Measurements from ENCODE around the gene HDAC6. TPM values are rescaled to one million over a fixed set of nuclear protein-coding genes. Genes with fewer than 3 reads are reported as not detected.

The HDAC6 gene
- total and polyA plus RNA-seq, 8 donors: 24.9 to 132 (median 31.7) TPM

GRCh38 chrX:48784726-48785125 lies 17.1 kb upstream of the HDAC6 start:
- no peak for TF ChIP-seq CTCF (IDR thresholded peaks at IDR 0.05)
- H3K36me3 ChIP-seq: no peaks in the 10 kb centered on the region
- ATAC-seq (no peak), FAIRE-seq (no peak), DNase-seq (no peak)
- H3K27ac ChIP-seq: no peak overlapping the region
- intact Hi-C loops (cut with DNase I): no loop called here
- H3K4me1 ChIP-seq: no peaks in the 10 kb centered on the region
- no peaks in the 10 kb centered on the region for H3K9me3 ChIP-seq
- no peak overlapping the region for H3K4me3 ChIP-seq
- 39 to 51% methylated on average over 3 of the region's 3 CpGs for WGBS, 2 donors
- peaks cover 0 to 10% (median 0%) of the 10 kb centered on the region in 4 donors for H3K27me3 ChIP-seq

GRCh38 chrX:48785186-48785539 lies 16.7 kb upstream of the HDAC6 start:
- H3K27me3 ChIP-seq: peaks cover 0 to 9% (median 0%) of the 10 kb centered on the region in 4 donors
- 85 to 92% methylated on average over 1 of the region's 1 CpG for WGBS, 2 donors

GRCh38 chrX:48785540-48786214 lies 16.2 kb upstream of the HDAC6 start:
- peaks cover 0 to 7% (median 0%) of the 10 kb centered on the region in 4 donors for H3K27me3 ChIP-seq
- intact Hi-C loops (cut with DNase I): no loop called here
- ATAC-seq (no peak), DNase-seq (no peak), FAIRE-seq (no peak)
- no peak overlapping the region for H3K27ac ChIP-seq
- no peaks in the 10 kb centered on the region for H3K36me3 ChIP-seq
- H3K9me3 ChIP-seq: no peaks in the 10 kb centered on the region
- WGBS, 2 donors: 66 to 73% methylated on average over 16 of the region's 16 CpGs
- no peak overlapping the region for H3K4me3 ChIP-seq
- H3K4me1 ChIP-seq: no peaks in the 10 kb centered on the region
- TF ChIP-seq CTCF (IDR thresholded peaks at IDR 0.05): no peak

More at GRCh38 chrX:48785186-48785539, 16.7 kb upstream of the HDAC6 start:
- Histone ChIP-seq H3K36me3 (no peaks in the 10 kb centered on the region), H3K9me3 (no peaks in the 10 kb centered on the region), H3K4me3 (no peak overlapping the region), H3K4me1 (no peaks in the 10 kb centered on the region), H3K27ac (no peak overlapping the region)
- intact Hi-C loops (cut with DNase I): no loop called here
- TF ChIP-seq CTCF (IDR thresholded peaks at IDR 0.05): no peak
- no peak for ATAC-seq
- no peak for FAIRE-seq
- no peak for DNase-seq

GRCh38 chrX:48786341-48786800 lies 15.5 kb upstream of the HDAC6 start, which contains the start of gene GATA1:
Gene GATA1 (plus strand): TSS chrX:48786590. CDS start chrX:48791110, 4,520 bp downstream.
- H3K36me3 ChIP-seq: no peaks in the 10 kb centered on the region
- peaks cover 0 to 7% (median 0%) of the 10 kb centered on the region in 4 donors for H3K27me3 ChIP-seq
- ATAC-seq (no peak), FAIRE-seq (no peak), DNase-seq (no peak)
- TF ChIP-seq CTCF (IDR thresholded peaks at IDR 0.05): no peak
- H3K4me3 ChIP-seq: no peak within 1 kb of the TSS
- intact Hi-C loops (cut with DNase I): no loop called here
- no peaks in the 10 kb centered on the region for H3K4me1 ChIP-seq
- 57 to 66% methylated on average over 7 of the region's 7 CpGs for WGBS, 2 donors
- no peak within 1 kb of the TSS for H3K27ac ChIP-seq
- no peaks in the 10 kb centered on the region for H3K9me3 ChIP-seq

GRCh38 chrX:48786825-48787504 lies 14.9 kb upstream of the HDAC6 start:
- peaks cover 0 to 7% (median 0%) of the 10 kb centered on the region in 4 donors for H3K27me3 ChIP-seq
- 51 to 60% methylated on average over 6 of the region's 6 CpGs for WGBS, 2 donors
- no peak overlapping the region for H3K4me3 ChIP-seq
- intact Hi-C loops (cut with DNase I): no loop called here
- no peak overlapping the region for H3K27ac ChIP-seq
- no peak for ATAC-seq
- H3K36me3 ChIP-seq: no peaks in the 10 kb centered on the region
- no peak for DNase-seq
- no peaks in the 10 kb centered on the region for H3K4me1 ChIP-seq
- no peak for FAIRE-seq
- H3K9me3 ChIP-seq: no peaks in the 10 kb centered on the region
- TF ChIP-seq CTCF (IDR thresholded peaks at IDR 0.05): no peak

Measured in pancreas (tissue), 10 donors.